ENCODE data around the gene ECM2.

The ECM2 gene

DNA sequence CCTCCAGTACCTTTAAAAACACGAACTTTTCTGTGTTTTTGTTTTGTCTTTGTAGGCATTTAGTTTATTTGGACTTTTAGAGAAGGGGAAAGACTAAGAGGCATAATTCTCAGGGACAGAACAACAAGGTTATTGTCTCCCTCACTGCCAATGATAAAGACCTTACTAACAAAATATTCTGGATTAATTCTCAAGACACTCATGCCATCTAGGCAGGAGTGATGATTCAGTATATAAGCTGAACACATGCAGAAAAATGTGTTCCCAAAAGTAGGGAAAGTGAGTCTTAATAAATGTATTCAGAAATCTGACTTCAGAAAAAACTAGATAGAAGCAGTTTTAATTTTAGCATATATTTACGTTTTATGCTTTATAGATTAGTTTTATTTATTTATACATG, 36.1 kb downstream of the ECM2 start:
- no peak for DNase-seq

DNA sequence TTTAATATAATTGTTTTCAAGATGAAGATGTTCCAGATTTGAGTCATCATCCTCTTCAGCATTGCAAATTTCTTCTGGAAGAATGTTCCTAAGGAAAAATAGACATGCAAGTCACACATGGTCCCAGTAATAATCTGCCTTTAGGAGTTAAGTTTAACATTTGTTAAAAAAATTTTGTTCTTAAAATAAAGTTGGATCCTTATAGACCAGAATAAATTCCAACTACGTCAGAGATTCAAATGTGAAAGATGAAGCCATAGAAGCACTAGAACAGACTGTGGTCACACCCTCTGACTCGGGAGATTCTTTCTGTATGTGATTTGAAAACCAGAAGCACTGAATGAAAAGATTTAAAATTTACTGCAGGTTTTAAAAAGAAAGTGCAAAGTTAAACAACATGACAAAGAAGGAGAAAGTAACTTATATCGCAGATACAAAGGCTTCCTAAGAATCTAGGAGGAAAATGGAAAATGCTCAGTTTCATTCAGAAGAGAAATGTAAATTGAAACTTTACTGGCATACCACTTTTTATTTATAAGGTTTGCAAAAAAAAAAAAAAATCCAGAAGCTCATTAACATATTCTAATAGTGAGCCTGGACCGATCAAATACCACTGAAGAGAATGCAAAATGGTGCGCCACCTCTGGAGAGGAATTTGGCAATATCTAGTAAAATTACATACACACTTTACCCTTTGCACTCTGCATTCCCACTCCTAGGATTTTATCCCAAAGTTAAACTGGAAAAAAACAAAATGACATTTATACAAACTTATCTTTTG, 39.2 kb downstream of the ECM2 start:
- peak; percentile 23 for DNase-seq

GRCh38 chr9:92494856-92495255, 40.9 kb downstream of the ECM2 start:
- no peak for DNase-seq

GRCh38 chr9:92493749-92494387, 41.9 kb downstream of the ECM2 start:
- DNase-seq = no peak

- DNase-seq = no peak
These were observed 42.9 kb downstream of the ECM2 start for GRCh38 chr9:92492781-92493401.

DNA sequence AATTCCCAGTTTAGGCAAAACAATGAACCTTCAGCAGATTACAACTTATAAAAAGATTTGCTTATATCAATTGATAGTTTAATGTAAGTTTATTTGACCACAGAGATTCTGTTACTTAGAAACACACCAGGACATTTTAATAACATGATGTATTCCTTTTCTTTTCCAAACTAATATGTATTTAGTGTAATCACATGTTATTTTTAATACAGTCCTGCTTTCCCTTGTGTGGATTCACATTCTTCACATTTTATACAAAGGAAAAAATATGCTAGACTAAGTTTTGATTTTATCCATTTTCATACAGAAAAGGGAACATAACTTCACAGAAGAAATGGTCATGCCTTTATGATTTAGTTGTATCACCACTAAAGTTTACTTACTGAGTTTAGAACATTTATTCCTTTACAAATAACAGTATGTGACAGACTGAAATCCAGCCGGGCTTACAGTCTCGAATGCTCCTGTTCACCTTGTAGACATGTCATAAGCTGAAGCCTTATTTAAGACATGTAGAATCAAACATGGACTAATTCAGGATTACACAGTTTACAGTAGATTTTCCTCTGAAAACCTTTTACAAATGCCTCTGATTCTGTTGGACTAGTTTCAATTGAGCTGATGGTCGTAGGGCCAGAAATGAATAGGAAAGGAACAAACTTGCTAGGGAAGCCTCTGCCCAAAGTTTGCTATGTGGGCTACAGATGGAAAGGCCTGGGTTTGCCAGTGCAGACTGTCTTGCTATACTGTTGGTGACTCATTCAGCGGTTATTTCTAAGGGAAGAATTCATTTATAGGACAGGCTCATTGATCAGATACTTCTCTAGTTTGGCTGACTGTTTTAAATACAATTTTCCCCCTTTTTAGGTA, 46.9 kb downstream of the ECM2 start:
- peak; percentile 67 for DNase-seq

DNA sequence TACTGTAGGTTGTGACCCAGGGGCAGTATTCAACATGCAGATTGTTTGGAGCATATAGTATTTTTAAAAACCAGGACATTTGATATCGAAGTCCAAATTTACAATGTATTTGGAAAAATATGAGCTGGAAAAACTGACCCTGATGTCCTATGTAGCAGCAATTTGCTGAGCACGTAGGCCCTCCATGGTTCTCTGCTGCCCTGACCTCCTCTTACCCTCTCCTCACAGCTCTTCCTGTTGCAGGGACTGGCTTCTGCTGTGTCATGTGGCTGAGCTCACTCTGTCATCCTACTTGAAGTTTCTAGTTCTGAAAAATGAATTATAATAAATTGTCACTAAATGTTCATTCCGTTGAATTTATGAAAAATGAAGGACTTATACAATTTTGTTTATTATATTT, 49.4 kb downstream of the ECM2 start:
- no peak for DNase-seq

GRCh38 chr9:92484563-92484962, 51.2 kb downstream of the ECM2 start:
- DNase-seq = no peak

DNA sequence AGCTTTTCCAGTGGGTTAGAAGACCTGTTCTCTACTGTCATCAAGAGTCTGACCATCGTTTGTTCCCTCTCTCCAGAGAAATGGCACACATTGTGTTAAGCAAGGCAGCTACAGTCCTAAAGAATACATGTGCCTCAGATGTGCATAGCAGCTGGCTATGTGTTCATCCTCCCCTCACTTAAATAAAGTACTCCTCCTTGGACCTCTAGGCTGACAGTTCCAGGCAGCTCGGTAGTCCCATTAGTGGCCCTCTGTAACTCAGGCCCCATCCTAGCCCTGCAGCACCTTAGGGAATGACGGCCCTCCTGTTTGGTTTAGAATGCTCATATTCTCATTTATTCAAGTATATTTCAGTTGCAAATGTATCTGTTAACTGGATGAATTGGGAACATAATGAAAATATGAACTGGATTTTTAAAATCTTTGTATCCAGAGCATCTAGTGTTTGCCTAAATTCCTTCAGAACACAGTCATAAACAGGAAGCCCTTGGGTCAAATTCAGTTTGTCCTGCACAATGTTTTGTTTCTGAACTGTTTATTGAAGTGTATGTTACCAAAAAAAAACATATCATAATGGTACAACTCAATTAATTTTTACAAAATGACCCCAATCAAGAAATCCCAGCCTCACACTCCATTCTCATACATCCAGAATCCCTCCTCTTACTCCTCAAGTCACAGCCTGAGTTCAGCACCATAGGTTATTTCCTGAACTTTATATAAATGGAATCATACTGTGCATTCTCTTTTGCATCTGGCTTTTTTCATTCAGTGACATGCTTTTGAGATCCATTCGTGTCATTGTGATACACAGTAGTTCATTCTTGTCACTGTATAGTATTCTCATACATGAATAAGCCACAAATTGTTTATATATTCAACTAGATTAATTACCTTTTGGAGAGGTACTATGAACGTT, 51.9 kb downstream of the ECM2 start:
- DNase-seq = peak; percentile 51

DNA sequence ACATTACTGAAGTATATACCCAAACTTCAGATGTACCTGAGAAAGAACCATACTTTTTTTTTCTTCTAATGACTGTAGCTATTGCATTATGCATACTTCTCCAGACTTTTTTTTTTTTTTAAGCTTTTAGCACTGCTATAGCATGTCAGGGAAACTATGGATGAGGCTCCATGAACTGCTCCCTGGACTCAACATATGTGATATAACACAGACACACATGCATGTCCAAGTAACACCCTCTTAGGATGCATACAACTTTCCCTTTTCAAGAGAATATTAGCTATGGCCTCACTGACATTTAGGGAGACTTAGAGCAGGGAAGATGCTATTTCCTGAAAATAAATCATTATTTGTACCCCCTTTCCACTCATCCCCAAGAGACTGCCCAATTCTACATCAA, 53.0 kb downstream of the ECM2 start:
- no peak for DNase-seq

- peak; percentile 26 for DNase-seq
These were observed 53.5 kb downstream of the ECM2 start, which contains the start of gene ASPN for GRCh38 chr9:92482329-92482728. TSS of gene ASPN (minus strand) at chr9:92482506.

DNA sequence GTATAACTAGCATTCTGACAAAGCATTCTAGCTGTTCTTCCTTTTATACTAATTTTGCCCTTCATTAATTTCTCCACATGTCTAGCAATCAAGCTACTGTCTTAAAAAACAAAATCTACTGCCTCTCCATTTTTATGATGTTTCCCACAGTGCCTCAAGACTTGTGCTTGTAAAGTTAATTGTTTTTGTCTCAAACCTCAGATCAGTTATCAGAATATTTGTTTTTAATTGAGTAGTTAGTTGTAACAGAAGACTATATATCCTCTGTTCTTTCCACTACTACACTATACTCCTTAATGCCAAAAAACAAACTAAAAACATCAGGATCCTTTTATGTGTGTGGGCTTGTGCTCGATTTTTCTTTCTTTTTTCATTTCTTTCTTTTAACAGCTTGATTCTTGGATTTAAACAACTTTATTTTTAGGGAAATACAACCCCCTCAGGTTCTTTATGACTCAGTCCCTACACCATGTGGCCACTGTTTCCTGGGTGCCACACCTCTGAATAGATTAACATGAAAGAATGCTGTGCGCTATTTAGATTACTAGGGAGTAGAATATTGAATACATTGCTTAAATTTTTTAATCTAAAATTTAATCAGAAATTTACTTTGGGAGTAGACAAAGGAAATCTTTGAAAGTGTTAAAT, 54.7 kb downstream of the ECM2 start:
- peak; percentile 45 for DNase-seq

DNA sequence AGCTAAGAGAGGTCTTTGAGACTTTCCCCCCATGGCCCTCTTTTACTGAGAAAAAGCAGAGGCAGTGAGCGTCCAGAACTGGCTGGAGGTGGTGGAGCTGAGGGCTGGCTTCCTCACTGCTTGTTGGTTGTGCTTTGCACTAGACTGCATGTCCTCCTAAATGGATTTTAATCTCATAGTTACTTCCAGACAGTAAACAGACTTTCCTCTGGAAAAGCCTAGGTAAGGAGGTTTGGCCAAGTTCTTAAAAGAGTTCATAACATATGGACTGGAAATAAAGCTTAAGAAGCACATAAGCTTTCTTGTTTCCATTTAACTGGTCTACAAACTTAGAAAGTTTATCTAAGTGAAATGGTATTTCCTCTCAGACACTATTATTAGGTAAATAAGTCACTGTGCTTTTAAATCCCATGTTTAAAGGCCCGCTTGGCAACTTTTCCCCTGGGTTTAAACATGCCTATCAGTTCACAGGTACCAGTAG, 55.5 kb downstream of the ECM2 start:
- peak; percentile 37 for DNase-seq

DNA sequence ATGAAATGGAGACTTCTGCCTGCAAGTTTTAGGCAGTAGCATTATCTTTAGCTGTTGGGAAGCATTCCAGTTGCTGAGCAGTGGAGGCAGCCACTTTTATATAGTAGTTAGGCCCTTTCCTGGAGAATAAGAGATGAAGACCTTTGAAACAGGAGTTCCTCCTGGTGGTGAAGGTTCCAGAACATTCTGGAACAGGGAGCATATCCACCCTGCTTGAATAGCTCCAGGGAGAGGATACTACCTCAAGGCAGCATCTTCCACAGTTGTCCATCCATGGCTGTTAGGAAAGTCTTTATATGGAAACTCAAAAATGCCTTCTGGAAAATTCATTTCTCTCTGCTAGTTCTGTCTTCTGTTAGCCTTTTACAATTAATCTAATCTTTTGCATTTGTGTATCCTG, 56.4 kb downstream of the ECM2 start:
- no peak for DNase-seq

DNA sequence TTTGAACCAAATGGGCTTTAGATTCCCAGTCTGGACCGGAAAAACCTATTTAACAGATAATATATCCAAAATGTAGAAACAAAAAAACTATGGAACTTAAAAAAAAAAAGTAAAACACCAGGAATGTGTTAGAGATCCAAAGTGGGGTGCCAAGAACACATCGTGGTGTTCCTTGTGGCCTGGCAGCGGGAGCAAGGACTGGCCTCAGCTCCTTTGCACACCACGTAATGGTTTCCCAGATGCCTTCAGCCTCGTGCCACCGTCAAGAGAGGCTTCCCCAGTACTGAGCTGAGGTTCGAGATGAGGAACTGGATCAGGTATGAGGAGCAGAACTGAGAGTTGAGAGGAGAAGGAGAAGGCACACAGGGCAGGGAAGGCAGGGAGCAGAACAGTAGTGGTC, 57.0 kb downstream of the ECM2 start:
- no peak for DNase-seq

GRCh38 chr9:92476962-92477361, 58.8 kb downstream of the ECM2 start:
- no peak for DNase-seq

GRCh38 chr9:92474587-92474986, 61.2 kb downstream of the ECM2 start:
- DNase-seq = no peak

GRCh38 chr9:92468206-92468605, 67.6 kb downstream of the ECM2 start:
- DNase-seq = peak; percentile 40

DNA sequence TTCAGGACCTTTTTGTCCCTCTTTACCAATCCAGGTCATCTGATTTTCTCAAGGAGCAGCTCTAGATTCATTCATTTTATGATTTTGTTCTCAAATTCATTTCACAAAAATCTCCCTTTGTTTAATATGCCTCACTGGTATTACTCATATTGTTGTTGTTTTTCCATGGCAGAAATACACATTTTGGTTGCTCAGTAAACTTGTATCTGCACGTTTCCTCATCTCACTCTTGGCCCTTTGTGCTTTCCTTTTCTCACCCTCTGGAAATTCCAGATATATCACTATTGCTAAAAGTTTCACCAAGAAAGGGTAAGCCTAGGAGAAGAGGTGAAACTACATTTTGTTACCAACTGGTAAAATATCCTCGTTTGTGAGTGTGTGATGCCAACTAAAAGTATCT, 68.3 kb downstream of the ECM2 start:
- no peak for DNase-seq

GRCh38 chr9:92467041-92467440, 68.7 kb downstream of the ECM2 start:
- DNase-seq = no peak

DNA sequence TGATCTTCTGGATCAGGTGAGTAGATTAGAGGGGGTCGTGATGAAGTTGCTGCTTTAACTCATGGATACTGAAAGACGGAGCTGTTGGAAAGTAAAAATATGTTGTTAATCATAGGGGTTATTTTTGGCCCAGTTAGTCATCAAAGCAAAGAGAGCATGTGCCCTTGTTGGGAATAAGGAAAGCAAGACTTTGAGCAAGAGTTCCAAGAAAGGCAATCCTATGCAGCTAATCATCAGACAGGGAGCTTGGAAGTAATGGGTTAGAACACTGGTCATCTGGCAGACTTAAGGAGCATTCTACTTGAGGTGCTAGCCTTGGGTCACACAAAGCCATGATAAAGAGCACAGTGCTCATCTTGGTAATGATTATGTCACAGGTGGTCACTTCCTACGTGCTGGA, 71.8 kb downstream of the ECM2 start:
- peak; percentile 98 for DNase-seq
